ENCODE data around the gene IFI27L2.
"Not testable (repeated sequence)": the region's sequence is repeated elsewhere in the genome, so short reads cannot be mapped to it uniquely, and the experiment has no call there.

The IFI27L2 gene, protein sequence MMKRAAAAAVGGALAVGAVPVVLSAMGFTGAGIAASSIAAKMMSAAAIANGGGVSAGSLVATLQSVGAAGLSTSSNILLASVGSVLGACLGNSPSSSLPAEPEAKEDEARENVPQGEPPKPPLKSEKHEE

GRCh38 chr14:94129111-94129757, at the start of gene IFI27L2:
IFI27L2 (minus strand) TSS chr14:94129604; CDS start chr14:94129564, 40 bp downstream.
- DNase-seq (ENCODE audit: low read depth), result peak; percentile 54

DNA sequence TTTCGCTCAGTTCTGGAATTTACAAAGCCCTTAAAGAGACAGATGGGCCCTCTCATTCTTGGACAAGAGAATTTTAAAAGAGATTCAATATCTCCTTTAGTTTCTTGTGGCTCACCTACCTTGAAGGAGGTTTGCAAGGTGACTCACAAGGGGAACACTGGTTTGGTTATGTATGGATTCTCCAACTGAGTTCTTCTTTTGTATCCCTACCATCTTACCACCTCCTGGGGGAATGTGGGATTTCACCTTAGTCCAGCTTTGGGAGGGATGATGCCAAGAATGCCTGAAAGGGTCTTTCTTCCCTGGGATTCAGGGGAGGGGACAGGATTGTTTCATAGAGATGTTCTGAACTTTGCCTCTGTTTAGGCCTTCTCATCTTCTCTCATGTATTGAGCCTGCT, 48.4 kb upstream of the IFI27L2 start:
- no peak for DNase-seq (ENCODE audit: low read depth)

DNA sequence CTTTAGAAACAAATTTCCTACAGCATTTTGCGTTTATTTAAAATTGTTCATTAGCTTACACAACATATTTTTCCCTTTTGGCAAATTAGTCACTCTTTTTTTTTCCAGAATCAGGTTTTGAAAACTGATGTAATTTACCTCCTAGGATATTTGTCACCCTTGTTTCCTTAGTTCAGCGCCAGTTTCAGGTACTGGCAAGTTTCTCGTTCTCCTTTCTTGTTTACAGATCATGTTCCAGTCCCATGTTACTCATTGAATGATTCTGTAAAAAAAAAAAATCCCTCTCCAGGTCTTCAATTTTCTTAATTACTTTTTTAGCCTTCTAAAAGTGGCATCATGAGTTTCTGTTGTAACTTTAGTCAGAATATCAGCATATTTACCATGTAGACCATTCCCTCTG, 47.4 kb upstream of the IFI27L2 start:
- no peak for DNase-seq (ENCODE audit: low read depth)

DNA sequence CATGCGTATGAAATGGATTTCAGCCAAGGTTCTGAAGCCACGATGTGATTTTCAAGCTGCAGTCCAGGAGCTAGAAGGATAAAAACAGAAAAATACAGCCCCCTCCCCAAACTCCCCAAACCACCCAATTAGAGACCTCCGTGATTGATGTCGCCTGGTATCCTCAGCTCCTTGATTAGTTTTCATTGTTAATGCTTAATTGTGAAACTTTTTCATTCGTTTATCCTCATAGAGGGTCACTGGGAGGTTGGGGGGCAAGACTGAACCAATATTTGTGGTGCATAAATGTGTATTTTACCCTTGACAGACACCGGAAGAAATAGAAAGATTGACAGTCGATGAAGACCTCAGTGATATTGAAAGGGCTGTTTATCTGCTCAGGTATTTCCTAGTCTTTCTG, 46.3 kb upstream of the IFI27L2 start:
- no peak for DNase-seq (ENCODE audit: low read depth)

DNA sequence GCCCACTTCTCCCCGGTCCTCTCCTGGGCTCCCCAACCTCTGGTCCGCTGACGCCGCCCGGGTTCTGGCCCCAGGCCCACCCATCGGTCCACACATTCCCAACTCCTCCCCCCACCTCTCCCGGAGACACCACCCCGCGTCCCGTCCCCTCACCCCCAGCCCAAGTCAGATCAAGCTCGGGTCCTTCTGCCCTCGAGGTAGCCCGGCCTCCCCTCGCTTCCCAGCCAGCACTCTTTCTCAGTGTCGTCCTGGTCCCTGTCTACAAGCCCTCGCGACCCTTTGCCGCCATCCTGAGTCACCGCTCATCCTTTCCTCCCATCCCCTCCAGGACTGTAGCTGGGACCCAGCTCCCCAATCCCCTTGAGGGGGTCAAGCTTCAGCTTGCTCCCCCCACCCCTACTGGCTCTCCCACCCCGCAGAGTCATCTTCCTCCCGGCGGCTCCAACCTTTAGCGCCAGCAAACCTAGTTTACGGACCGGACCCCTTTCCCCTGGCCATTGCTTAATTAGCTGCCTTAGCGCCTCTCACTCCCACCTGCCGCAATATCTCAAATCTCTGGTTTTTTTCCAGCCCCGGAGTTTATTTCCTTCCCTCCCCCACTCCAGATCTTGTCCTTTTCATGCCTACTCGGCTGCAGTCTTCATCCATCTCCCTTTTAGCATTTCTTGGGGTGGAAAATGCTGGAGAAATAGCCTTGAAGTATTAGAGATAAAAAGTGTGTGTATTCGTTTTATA, 45.8 kb upstream of the IFI27L2 start:
- DNase-seq (ENCODE audit: low read depth), result no peak

DNA sequence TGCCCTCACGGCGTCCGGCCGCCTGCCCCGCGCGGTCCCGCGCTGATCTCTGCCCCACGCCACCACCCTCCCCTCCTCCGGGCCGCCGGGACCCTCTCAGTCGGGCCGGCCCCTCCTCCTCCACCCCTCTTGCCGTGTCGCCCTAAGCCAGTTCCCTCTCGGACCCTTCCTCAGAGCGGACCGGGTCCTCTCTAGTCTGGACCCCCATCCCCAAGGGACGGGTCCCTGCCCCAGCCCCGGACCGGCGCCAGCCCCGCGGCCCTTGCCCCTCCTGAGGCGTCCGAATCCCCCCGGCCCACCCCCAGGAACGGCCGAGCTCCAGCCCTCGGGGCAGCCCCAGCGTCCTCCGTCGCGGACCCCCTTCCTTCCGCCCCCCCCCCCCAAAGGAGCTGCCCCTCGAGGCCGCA, 45.2 kb upstream of the IFI27L2 start:
- no peak for DNase-seq (ENCODE audit: low read depth)

DNA sequence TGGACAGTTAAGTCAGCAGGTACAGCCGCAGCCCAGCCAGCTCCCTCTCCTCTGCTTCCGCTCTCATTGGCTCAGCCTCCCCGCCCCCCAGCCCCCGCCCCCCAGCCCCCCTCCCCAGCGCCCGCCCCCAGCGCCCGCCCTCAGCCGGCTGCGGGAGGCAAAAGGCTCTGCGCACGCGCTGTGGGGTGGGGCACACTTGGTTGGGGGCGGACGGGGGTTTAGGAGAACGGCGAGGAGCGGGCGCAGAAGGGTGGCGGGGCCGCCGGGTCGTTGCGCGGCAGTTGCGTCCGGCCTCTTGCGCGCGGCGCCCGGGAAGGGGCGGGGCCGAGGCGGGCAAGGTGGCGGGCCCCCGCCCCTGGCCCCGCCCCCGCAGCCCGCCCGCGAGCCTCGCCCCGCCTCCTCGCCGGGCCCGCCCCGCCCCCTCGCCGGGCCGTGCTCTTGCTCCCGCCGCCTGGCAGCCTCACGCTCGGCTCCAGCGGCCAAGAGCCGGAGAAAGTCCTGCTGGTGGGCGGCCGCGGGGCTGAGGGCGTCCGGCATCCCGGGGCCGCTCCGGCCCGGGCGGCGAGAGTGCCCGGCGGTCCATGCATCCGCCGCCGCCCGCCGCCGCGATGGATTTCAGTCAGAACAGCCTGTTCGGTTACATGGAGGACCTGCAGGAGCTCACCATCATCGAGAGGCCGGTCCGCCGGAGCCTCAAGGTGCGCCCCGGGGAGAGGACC, 44.6 kb upstream of the IFI27L2 start, which contains the start of gene PPP4R4:
TSS of gene PPP4R4 (plus strand) at position 438 of the 719 bp plus-strand sequence. CDS start at position 582, 144 bp downstream.
- no peak for DNase-seq (ENCODE audit: low read depth)

- no peak for DNase-seq (ENCODE audit: low read depth)
Observed at GRCh38 chr14:94173471-94173884, 44.1 kb upstream of the IFI27L2 start.

- DNase-seq (ENCODE audit: low read depth), result no peak
Observed at GRCh38 chr14:94172545-94172944, 43.1 kb upstream of the IFI27L2 start.

- DNase-seq (ENCODE audit: low read depth), result no peak
Observed at GRCh38 chr14:94171208-94171607, 41.8 kb upstream of the IFI27L2 start.

- no peak for DNase-seq (ENCODE audit: low read depth)
Observed at GRCh38 chr14:94170136-94170535, 40.7 kb upstream of the IFI27L2 start.

DNA sequence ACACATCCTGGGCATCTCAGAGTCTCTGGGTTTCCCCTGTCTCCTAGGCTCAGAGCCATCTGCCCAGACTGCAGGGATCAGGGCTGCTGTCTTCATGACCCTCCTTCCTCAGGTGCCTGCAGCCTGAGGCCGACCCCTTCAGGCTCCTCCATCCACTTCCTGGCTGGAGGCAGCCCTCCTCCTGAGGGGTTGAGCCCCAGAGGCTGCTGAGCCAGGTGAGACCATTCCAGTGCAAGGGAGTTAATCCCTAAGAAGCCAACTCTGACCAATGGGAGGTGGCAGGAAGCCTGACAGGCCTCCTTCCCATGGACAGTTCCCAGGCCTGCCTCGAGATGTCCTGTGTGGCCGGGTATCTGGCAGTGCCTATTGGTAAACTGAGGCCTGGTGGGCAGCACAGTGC, 36.3 kb upstream of the IFI27L2 start:
- no peak for DNase-seq (ENCODE audit: low read depth)

GRCh38 chr14:94164685-94165431, 35.5 kb upstream of the IFI27L2 start:
- no peak for DNase-seq (ENCODE audit: low read depth)

- no peak for DNase-seq (ENCODE audit: low read depth)
Observed at GRCh38 chr14:94163796-94164195, 34.4 kb upstream of the IFI27L2 start.

- DNase-seq (ENCODE audit: low read depth), result no peak
Observed at GRCh38 chr14:94162466-94162865, 33.1 kb upstream of the IFI27L2 start.

GRCh38 chr14:94161981-94162380, 32.6 kb upstream of the IFI27L2 start:
- no peak for DNase-seq (ENCODE audit: low read depth)

DNA sequence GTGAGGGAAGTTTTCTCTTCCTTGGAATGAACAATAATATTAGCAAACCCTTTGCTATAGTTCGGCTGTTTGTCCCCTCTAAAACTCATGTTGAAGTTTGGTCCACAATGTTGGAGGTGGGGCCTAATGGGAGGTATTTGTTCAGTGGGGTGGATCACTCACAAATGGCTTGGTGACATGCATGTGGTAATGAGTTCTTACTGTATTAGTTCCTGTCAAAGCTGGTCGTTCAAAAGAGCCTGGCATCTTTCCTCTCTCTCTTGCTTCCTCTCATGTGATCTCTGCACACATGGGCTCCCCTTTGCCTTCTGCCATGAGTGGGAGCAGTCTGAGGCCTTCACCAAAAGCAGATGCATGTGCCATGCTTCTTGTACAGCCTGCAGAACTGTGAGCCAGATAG, 31.7 kb upstream of the IFI27L2 start:
- DNase-seq (ENCODE audit: low read depth), result no peak

DNA sequence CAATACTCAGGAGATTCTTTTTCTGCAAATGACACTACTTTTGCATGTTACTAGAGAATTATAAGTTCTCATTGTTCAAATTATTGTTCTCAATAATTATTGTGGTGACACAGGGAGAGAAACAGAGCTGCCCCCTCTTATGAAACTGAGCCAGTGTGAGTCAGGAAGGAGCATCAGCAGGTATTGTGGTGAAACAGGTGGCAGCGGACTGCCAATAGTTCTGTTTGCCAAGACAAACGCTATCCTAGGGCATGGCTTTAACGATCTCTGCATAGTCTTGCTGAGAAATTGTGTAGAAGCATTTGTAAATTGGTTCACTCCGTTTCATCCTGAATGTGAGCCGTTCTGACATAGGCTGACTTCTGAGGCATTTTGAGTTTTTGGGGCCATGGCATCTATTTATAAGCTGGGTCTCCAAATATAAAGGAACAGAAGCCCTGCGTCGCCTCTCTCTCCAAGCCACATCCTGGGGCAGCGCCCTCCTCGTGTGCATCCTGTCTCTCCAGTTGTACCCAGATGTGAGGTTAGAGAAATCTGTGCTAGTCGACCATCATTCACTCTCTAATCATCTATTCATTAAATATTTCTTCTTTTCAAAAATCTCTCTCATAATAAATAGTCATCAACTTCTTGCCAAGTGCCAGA, 29.0 kb upstream of the IFI27L2 start:
- DNase-seq (ENCODE audit: low read depth), result no peak

DNA sequence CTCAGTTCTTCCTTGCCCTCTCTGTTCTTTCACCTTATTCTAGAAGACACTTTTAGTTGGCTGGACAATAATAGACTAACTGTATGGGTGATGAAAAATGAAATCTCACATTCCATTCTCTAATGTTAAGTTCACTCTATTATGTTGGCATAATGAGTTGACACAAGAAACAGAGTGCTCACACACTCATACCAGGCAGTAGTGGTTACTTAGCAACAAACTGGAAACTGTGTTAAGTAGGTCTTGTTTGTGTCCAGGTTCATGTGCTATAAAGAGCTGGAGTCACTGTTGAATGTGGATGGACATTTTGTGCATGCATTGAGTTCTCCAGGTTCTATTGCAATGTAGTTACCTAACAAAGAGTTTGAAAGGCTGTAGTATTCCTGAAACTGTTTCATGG, 27.8 kb upstream of the IFI27L2 start:
- DNase-seq (ENCODE audit: low read depth), result no peak

- DNase-seq (ENCODE audit: low read depth), result not testable (repeated sequence)
Observed at GRCh38 chr14:94156143-94156542, 26.7 kb upstream of the IFI27L2 start.

DNA sequence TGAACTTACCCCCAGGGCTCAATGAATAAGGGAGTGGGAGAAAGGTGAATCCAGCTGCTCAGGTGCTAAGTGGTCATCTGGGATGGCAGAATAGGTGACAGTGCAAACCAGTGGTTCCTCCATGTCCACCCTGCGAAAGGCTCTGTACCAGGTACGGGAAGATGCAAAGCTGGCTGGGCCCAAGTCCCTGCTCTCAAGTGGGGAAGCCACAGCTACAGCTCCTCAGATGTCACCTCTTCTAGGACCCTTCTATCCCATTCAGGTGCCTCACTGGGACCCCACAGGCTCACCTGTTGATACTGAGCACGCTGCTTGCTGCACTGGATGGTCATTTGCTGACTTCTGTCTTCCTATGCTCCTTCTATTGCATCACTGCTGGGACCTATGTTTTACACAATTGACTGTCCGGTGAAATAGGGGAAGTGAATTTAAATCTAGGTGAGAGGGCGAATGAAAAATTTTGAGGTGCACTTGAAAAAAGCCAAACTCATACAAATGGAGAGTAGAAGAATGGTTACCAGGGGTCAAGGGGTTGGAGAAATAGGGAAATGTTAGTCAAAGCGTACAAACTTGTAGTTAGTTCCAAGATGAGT, 24.4 kb upstream of the IFI27L2 start:
- no peak for DNase-seq (ENCODE audit: low read depth)

All from HS-27A (cell line).